ENCODE measurements around the gene LRRC4B.

GRCh38 chr19:50475101-50475568, 93.1 kb downstream of the LRRC4B start:
- TF ChIP-seq, protein P1, sequence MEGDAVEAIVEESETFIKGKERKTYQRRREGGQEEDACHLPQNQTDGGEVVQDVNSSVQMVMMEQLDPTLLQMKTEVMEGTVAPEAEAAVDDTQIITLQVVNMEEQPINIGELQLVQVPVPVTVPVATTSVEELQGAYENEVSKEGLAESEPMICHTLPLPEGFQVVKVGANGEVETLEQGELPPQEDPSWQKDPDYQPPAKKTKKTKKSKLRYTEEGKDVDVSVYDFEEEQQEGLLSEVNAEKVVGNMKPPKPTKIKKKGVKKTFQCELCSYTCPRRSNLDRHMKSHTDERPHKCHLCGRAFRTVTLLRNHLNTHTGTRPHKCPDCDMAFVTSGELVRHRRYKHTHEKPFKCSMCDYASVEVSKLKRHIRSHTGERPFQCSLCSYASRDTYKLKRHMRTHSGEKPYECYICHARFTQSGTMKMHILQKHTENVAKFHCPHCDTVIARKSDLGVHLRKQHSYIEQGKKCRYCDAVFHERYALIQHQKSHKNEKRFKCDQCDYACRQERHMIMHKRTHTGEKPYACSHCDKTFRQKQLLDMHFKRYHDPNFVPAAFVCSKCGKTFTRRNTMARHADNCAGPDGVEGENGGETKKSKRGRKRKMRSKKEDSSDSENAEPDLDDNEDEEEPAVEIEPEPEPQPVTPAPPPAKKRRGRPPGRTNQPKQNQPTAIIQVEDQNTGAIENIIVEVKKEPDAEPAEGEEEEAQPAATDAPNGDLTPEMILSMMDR (IDR thresholded peaks at IDR 0.05): no peak
- no peak for TF ChIP-seq POLR2A (IDR thresholded peaks at IDR 0.05)
